ENCODE results near the gene ZNF180. TPM values are rescaled to one million over a fixed set of nuclear protein-coding genes. Genes with fewer than 3 reads are reported as not detected.

The ZNF180 gene
- 16.4 TPM for total RNA-seq

DNA sequence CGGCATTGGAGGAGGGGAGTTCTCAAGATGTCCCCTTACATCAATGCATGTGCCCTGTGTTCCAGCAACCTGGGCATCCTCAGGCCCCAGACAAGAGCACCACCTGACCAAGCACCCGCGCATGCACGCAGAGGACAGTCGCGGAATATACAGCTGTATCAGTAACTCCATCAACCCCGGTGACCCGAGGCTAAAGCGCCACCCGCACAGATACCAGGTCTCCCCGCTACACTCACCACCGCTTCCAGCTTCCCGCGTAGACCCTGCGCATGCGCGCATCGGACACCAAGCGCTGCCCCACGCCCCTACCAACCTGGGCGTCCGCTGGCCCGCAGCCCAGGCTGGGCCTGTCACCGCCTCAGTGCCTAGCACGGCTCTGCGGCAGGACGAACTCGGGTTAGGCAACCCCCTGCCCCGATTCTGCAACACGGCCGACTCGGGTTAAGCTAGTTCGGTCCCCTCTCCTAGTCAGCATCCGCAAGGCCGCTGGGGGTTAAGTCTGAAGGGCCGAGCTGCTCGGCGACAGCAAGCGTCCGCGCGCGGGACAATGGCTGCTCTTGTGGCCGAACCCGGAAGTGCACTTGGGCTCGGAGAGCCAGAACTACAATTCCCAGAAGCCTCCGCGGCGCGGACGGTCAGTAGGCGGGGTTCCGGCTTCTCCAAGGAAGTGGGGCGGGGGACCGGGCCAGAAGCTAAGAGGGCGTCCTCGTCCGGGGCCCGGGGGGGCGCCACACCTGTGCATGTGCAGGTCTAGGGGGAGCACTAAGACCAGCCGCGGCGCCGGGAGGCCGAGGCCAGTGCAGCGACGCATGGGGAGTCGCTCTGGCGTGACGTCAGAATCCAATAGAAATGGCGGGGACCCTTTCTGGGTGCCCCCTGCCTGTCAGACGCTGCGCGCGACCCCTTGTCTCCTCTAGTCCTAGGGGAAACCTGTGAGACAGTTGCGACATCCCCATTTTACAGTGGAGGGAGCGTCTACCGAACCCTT is at the start of gene ZNF180:
ZNF180 (minus strand) TSS at position 561 of the 988 bp plus-strand sequence. CDS start 3,188 bp downstream, outside the sequence.

DNA sequence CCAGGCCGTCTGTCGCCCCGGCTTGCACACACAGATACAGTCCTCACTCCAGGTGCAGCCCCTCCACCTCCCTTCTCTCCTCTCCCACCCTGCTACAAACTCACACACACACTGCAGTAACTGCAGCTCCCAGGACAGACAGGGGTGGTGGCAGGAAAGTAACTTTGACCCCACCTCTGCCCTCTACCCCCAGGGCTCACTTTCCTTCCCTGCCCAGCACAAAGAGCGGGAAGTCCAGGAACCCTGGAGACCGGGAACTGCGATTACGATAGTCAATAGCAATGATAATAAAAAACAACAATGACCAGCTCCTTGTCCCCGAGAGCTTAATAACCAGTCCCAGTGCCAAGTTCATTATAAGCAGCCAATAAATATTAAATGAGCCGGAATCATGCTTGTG is 29.2 kb upstream of the ZNF180 start, which contains the start of gene CEACAM20:
CEACAM20 (minus strand) TSS at position 140 of the 400 bp plus-strand sequence. CDS start 166 bp downstream, outside the sequence.

DNA sequence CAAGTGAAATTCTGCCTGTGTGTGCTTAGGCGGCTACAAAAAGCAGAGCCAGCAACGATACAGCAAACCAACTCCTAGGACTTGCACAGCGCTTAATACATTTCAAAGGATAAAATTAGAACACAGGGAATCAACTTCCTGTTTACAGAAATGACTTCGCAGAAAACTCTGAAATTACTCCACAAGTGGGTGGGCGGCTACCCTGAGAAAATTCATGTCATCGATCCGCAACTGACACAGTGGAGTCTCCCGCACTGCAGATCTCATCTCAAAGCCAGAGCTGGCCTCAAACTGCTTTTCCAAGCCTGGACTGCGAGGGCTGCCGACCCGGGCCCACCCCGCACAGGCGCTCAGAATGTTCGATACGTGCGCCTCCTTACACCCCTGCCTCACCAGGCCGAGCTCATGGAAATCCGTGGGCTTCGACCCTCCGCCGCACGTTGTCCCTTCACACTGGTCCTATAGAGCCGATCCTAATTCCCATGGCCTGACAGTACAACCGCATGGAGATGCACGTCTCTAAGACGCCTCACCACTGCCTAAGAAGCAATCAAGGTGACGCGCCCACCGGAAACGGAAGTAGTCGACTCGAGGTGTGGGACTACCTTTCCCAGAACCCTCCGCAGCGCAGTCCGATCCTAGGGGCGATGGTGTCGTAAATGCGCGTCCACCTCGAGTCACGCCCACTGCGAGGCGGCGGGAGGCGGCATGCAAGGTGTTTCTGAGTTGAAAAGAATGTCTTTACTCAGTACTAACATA is 52.2 kb downstream of the ZNF180 start, which contains the start of gene ZNF229:
ZNF229 (minus strand) TSS at position 557 of the 759 bp plus-strand sequence. CDS start 5,625 bp downstream, outside the sequence.

Other genes starting within 250 kb of the ZNF180 start
- gene ZNF233, start 240.6 kb downstream of the ZNF180 start, total RNA-seq = 15.9 TPM
- 14.3 TPM for gene ZNF235, start 195.5 kb downstream of the ZNF180 start, total RNA-seq
- 21.2 TPM for gene ZNF112, start 143.8 kb downstream of the ZNF180 start, total RNA-seq
- gene ZNF285, start 98.9 kb downstream of the ZNF180 start, total RNA-seq = 18.9 TPM
- 25.8 TPM for gene ZNF229, start 52.0 kb downstream of the ZNF180 start, total RNA-seq
- not detected for gene CEACAM20, start 29.2 kb upstream of the ZNF180 start, total RNA-seq
- gene IGSF23, start 113.0 kb upstream of the ZNF180 start, total RNA-seq = not detected
- gene PVR, start 143.4 kb upstream of the ZNF180 start, total RNA-seq = 33.7 TPM
- 1.6 TPM for gene CEACAM19, start 171.0 kb upstream of the ZNF180 start, total RNA-seq
- not detected for gene CEACAM16, start 198.6 kb upstream of the ZNF180 start, total RNA-seq
- not detected for gene BCL3, start 248.2 kb upstream of the ZNF180 start, total RNA-seq

Data from diencephalon (tissue), 1 donor.